Tibial artery (tissue), 4 donors: ENCODE measurements around the gene NET1.

ENCODE experiments used
- DNase-seq, 2 donors: peaks; one replicate each; pipeline ENCODE4 v3.0.0-alpha.2; 2019
- H3K27ac ChIP-seq, 2 donors: fragments of 200-600 bp; sonication (generic) in 1 of 2; 1 replicate in 1 of 2; 2 replicates in 1 of 2; pipeline ENCODE4 v1.5.1; 2018 to 2019; ENCODE audit warnings: mild to moderate bottlenecking in 1 of 2
- H3K27me3 ChIP-seq, 2 donors: fragments of 200-600 bp; sonication (generic) in 1 of 2; one replicate each; pipeline versions ENCODE4 v1.5.1 to v1.6.0; 2016 to 2019
- H3K36me3 ChIP-seq, 3 donors: fragments of 200-600 bp; sonication (generic) in 2 of 3; one replicate each; pipeline ENCODE4 v1.5.1; 2016 to 2019; ENCODE audit warnings: mild to moderate bottlenecking in 2 of 3
- H3K4me1 ChIP-seq, 4 donors: fragments of 200-600 bp; sonication (generic) in 2 of 4; 1 replicate in 3 of 4; 2 replicates in 1 of 4; pipeline ENCODE4 v1.5.1; 2016 to 2019
- H3K4me3 ChIP-seq, 2 donors: fragments of 200-600 bp; sonication (generic) in 1 of 2; 1 replicate in 1 of 2; 2 replicates in 1 of 2; pipeline ENCODE4 v1.5.1; 2018 to 2019; ENCODE audit warnings: mild to moderate bottlenecking in 2 of 2
- H3K9me3 ChIP-seq, 3 donors: fragments of 200-600 bp; sonication (generic) in 1 of 3; one replicate each; pipeline ENCODE4 v1.5.1; 2016 to 2019
- CTCF ChIP-seq, 2 experiments: fragments of 200-600 bp in 1 of 2; fragments of 450-650 bp in 1 of 2; IDR thresholded peaks; one replicate each; pipeline ENCODE4 v1.5.1; 2017 to 2019; ENCODE audit warnings: antibody characterized with exemption in 2 of 2, mild to moderate bottlenecking in 1 of 2, moderate library complexity in 1 of 2
- intact Hi-C: fragments of 100-400 bp; cut with DNase I; formaldehyde crosslinking; loops from one replicate; pipeline ENCODE4 v1.15.0; 2023; ENCODE audit warnings: low total_unique reads

The NET1 gene

GRCh38 chr10:5450605-5451384, 38.4 kb downstream of the NET1 start:
- no peak for DNase-seq
- Histone ChIP-seq H3K9me3 (no peaks in the 10 kb centered on the region), H3K27me3 (no peaks in the 10 kb centered on the region), H3K27ac (peak overlapping the region; percentile 48 to 80), H3K4me3 (peak overlapping the region; percentile 66 to 76), H3K36me3 (peaks cover 37 to 40% (median 38%) of the 10 kb centered on the region in 3 donors), H3K4me1 (peaks cover 0 to 50% (median 17%) of the 10 kb centered on the region in 4 donors)
- intact Hi-C loops, result no loop called here
- no peak for TF ChIP-seq CTCF (IDR thresholded peaks at IDR 0.05)

GRCh38 chr10:5453749-5454489, 41.6 kb downstream of the NET1 start:
- peaks cover 67 to 71% (median 68%) of the 10 kb centered on the region in 3 donors for H3K36me3 ChIP-seq
- H3K4me3 ChIP-seq, result no peak overlapping the region
- no peak for TF ChIP-seq CTCF (IDR thresholded peaks at IDR 0.05)
- peaks cover 0 to 57% (median 16%) of the 10 kb centered on the region in 4 donors for H3K4me1 ChIP-seq
- H3K27ac ChIP-seq, result peak overlapping the region in 1 of 2 donors; percentile 26
- H3K27me3 ChIP-seq, result no peaks in the 10 kb centered on the region
- no peaks in the 10 kb centered on the region for H3K9me3 ChIP-seq
- no peak for DNase-seq
- intact Hi-C loops, result no loop called here

GRCh38 chr10:5456563-5456962, 44.2 kb downstream of the NET1 start:
- H3K9me3 ChIP-seq, result no peaks in the 10 kb centered on the region
- intact Hi-C loops, result no loop called here
- peaks cover 83 to 95% (median 86%) of the 10 kb centered on the region in 3 donors for H3K36me3 ChIP-seq
- peaks cover 0 to 48% (median 16%) of the 10 kb centered on the region in 4 donors for H3K4me1 ChIP-seq
- peak in 1 of 2 donors; percentile 53 for DNase-seq
- H3K27me3 ChIP-seq, result no peaks in the 10 kb centered on the region
- TF ChIP-seq CTCF (IDR thresholded peaks at IDR 0.05), result no peak
- no peak overlapping the region for H3K4me3 ChIP-seq
- H3K27ac ChIP-seq, result peak overlapping the region in 1 of 2 donors; percentile 20

GRCh38 chr10:5457741-5458140, 45.4 kb downstream of the NET1 start:
- H3K27me3 ChIP-seq, result no peaks in the 10 kb centered on the region
- no peak overlapping the region for H3K4me3 ChIP-seq
- H3K9me3 ChIP-seq, result no peaks in the 10 kb centered on the region
- DNase-seq, result no peak
- TF ChIP-seq CTCF (IDR thresholded peaks at IDR 0.05), result no peak
- H3K36me3 ChIP-seq, result peaks cover 75 to 85% (median 80%) of the 10 kb centered on the region in 3 donors
- intact Hi-C loops, result no loop called here
- H3K27ac ChIP-seq, result no peak overlapping the region
- H3K4me1 ChIP-seq, result peaks cover 0 to 48% (median 16%) of the 10 kb centered on the region in 4 donors

GRCh38 chr10:5458425-5458824, 46.1 kb downstream of the NET1 start:
- Histone ChIP-seq H3K27ac (no peak overlapping the region), H3K9me3 (no peaks in the 10 kb centered on the region), H3K27me3 (no peaks in the 10 kb centered on the region), H3K4me3 (no peak overlapping the region), H3K4me1 (peaks cover 0 to 42% (median 16%) of the 10 kb centered on the region in 4 donors), H3K36me3 (peaks cover 68 to 78% (median 73%) of the 10 kb centered on the region in 3 donors)
- no peak for DNase-seq
- TF ChIP-seq CTCF (IDR thresholded peaks at IDR 0.05), result no peak
- intact Hi-C loops, result no loop called here
